Naive thymus-derived CD4-positive, alpha-beta T cell (primary cell): ENCODE measurements around the gene BLOC1S2. TPM values are rescaled to one million over a fixed set of nuclear protein-coding genes. Genes with fewer than 3 reads are reported as not detected.
"Not testable (repeated sequence)": the region's sequence is repeated elsewhere in the genome, so short reads cannot be mapped to it uniquely, and the experiment has no call there.

Source experiments
- ATAC-seq: fragments of 150-1000 bp; cut with Tn5 transposase; 2 replicates; pipeline ENCODE4 v1.10.0; 2021; ENCODE audit warnings: mild to moderate bottlenecking, moderate library complexity
- CTCF ChIA-PET: fragments of 350-600 bp; sonication (Branson Sonifier 250); formaldehyde crosslinking; loops from one replicate; lab custom pipeline; 2021; ENCODE audit warnings: antibody characterized with exemption; lab: Charles Lee
- POLR2A ChIA-PET: fragments of 350-600 bp; sonication (Branson Sonifier 250); formaldehyde crosslinking; loops from one replicate; lab custom pipeline; 2021; ENCODE audit warnings: antibody characterized with exemption, inconsistent platforms; lab: Charles Lee
- DNase-seq, 9 donors: peaks; one replicate each; pipeline versions ENCODE4 v3.0.0 to v3.0.0-alpha.2; 2020 to 2022; ENCODE audit warnings: mixed read lengths in 1 of 9
- H3K27ac ChIP-seq: one replicate; pipeline ENCODE4 v1.7.0; 2013; ENCODE audit warnings: mild to moderate bottlenecking, low read depth, low read length, moderate library complexity
- H3K27me3 ChIP-seq, 2 donors: one replicate each; pipeline ENCODE4 v1.7.0; 2013; ENCODE audit warnings: low read length in 2 of 2, mild to moderate bottlenecking in 2 of 2, moderate library complexity in 2 of 2; ENCODE audit not compliant: control insufficient read depth in 2 of 2, insufficient read depth in 2 of 2
- H3K36me3 ChIP-seq, 3 experiments: 1 replicate in 2 of 3; 2 replicates in 1 of 3; pipeline ENCODE4 v1.7.0; 2013; ENCODE audit warnings: low read length in 3 of 3, mild to moderate bottlenecking in 3 of 3, moderate library complexity in 1 of 3; ENCODE audit not compliant: insufficient read depth in 3 of 3, control insufficient read depth in 2 of 3
- H3K4me1 ChIP-seq, 2 donors: one replicate each; pipeline ENCODE4 v1.7.0; 2013; ENCODE audit warnings: low read length in 2 of 2, mild to moderate bottlenecking in 2 of 2, moderate library complexity in 1 of 2; ENCODE audit not compliant: control insufficient read depth in 2 of 2, insufficient read depth in 2 of 2
- H3K4me3 ChIP-seq: 2 replicates; pipeline ENCODE4 v1.7.0; 2013; ENCODE audit warnings: mild to moderate bottlenecking, low read length
- H3K9me3 ChIP-seq, 3 experiments: 1 replicate in 2 of 3; 2 replicates in 1 of 3; pipeline ENCODE4 v1.7.0; 2013; ENCODE audit warnings: low read length in 3 of 3; ENCODE audit not compliant: control insufficient read depth in 2 of 3
- H3K27ac Mint-ChIP-seq, 9 donors: one replicate each; pipeline ENCODE4 v1.8.0; 2020 to 2022; ENCODE audit warnings: mixed read lengths in 9 of 9, mild to moderate bottlenecking in 8 of 9, moderate library complexity in 5 of 9, inconsistent platforms in 2 of 9
- H3K27me3 Mint-ChIP-seq, 5 donors: one replicate each; pipeline ENCODE4 v1.8.0; 2021 to 2022; ENCODE audit warnings: mixed read lengths in 5 of 5, mild to moderate bottlenecking in 1 of 5
- H3K36me3 Mint-ChIP-seq, 5 donors: one replicate each; pipeline ENCODE4 v1.8.0; 2020 to 2022; ENCODE audit warnings: mixed read lengths in 5 of 5, mild to moderate bottlenecking in 3 of 5, inconsistent platforms in 1 of 5
- H3K4me1 Mint-ChIP-seq, 7 donors: one replicate each; pipeline ENCODE4 v1.8.0; 2020 to 2022; ENCODE audit warnings: mixed read lengths in 7 of 7, mild to moderate bottlenecking in 3 of 7, inconsistent platforms in 1 of 7
- H3K4me3 Mint-ChIP-seq, 10 donors: one replicate each; pipeline ENCODE4 v1.8.0; 2020 to 2022; ENCODE audit warnings: mild to moderate bottlenecking in 10 of 10, mixed read lengths in 10 of 10, moderate library complexity in 6 of 10, inconsistent platforms in 2 of 10
- H3K9me3 Mint-ChIP-seq, 11 donors: one replicate each; pipeline ENCODE4 v1.8.0; 2020 to 2022; ENCODE audit warnings: mixed read lengths in 11 of 11, mild to moderate bottlenecking in 4 of 11, inconsistent platforms in 1 of 11, moderate library complexity in 1 of 11
- intact Hi-C, 2 donors: fragments of 100-400 bp; cut with micrococcal nuclease; formaldehyde crosslinking; loops; one replicate each; pipeline ENCODE4 v1.15.1; 2023
- polyA plus RNA-seq, 2 donors: library from polyadenylated mRNA; unstranded; fragments of 300-500 nt; fragmentation: Illumina TruSeq; gene quantifications; one replicate each; pipeline ENCODE4 v1.2.3, GENCODE V29; 2021
- total RNA-seq, 6 experiments: library from RNA in 5 of 6; stranded (reverse) in 5 of 6; gene quantifications; 1 replicate in 5 of 6; 2 replicates in 1 of 6; pipeline ENCODE4 v1.2.3 and lab custom pipeline; 2021 to 2026

The BLOC1S2 gene
- total and polyA plus RNA-seq, 7 experiments from 2014 or later = 31.5 to 63.4 (median 39.9) TPM

DNA sequence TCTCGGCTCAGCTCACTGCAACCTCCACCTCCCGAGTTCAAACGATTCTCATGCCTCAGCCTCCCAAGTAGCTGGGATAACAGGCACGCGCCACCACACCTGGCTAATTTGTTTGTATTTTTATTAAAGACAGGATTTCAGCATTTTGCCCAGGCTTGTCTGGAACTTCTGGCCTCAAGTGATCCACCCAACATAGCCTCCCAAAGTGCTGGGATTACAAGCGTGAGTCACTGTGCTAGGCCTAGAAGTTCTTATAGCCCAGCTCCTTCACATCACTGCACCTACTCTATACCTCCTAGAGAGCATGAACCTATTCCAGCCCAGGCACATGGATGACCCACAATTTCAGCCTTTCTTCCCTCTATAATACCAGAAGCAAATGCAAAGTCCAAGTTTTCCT is 1.3 kb upstream of the BLOC1S2 start:
- CTCF ChIA-PET = interaction anchor here (0.9 kb wide), 1 partner anchor 200 kb away, joined by 3 read pairs; no protein-coding TSS in a partner anchor
- H3K27me3 ChIP-seq = no peaks in the 10 kb centered on the region
- Mint-ChIP-seq H3K27me3 (peaks cover 0 to 12% (median 2%) of the 10 kb centered on the region in 5 donors), H3K36me3 (peaks cover 0 to 10% (median 5%) of the 10 kb centered on the region in 5 donors), H3K4me3 (peak overlapping the region in 9 of 10 donors; percentile 18 to 100 (median 100)), H3K9me3 (peaks cover 0 to 6% (median 0%) of the 10 kb centered on the region in 11 donors), H3K27ac (peak overlapping the region in 7 of 9 donors; percentile 18 to 99 (median 98)), H3K4me1 (peaks cover 14 to 32% (median 28%) of the 10 kb centered on the region in 7 donors)
- peaks cover 5 to 17% of the 10 kb centered on the region in 2 donors for H3K4me1 ChIP-seq
- DNase-seq (no peak), ATAC-seq (no peak)
- H3K9me3 ChIP-seq = no peaks in the 10 kb centered on the region
- H3K27ac ChIP-seq = no peak overlapping the region
- H3K4me3 ChIP-seq = no peak overlapping the region
- peaks cover 0 to 4% (median 0%) of the 10 kb centered on the region in 3 experiments for H3K36me3 ChIP-seq
- POLR2A ChIA-PET = interaction anchor here (1.5 kb wide), 1 partner anchor 21 kb away, joined by 4 read pairs; the partner anchor contains the start of gene CWF19L1
- intact Hi-C loops = loop anchor here (2.0 to 10.0 kb wide), 5 partner anchors 59 to 627 kb away; partner anchors contain the start of genes HIF1AN (in 1 of the 2), SCD (in 1 of the 2) and SLF2 (in 1 of the 2)

DNA sequence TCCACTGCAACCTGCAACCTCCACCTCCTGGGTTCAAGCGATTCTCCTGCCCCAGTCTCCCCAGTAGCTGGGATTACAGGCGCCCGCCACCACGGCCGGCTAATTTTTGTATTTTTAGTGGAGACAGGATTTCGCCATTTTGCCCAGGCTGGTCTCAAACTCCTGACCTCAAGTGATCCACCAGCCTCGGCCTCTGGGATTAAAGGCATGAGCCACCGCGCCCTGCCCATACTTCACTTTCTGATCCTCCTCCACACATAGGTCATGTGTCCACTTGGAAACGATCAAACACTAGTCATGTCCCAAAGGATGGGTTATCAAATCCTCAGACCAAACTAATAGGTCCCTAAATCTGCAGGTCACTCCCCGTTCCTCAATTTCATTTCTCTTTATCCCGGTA is 1.2 kb downstream of the BLOC1S2 start:
- Mint-ChIP-seq H3K27ac (peak overlapping the region; percentile 94 to 100 (median 99)), H3K4me1 (peaks cover 14 to 36% (median 31%) of the 10 kb centered on the region in 7 donors), H3K4me3 (peak overlapping the region; percentile 95 to 100 (median 100)), H3K36me3 (peaks cover 0 to 13% (median 9%) of the 10 kb centered on the region in 5 donors)
- CTCF ChIA-PET = interaction anchor here (0.7 kb wide), 1 partner anchor 14 kb away, joined by 3 read pairs; no protein-coding TSS in a partner anchor
- H3K27me3 Mint-ChIP-seq, H3K27me3 ChIP-seq, ATAC-seq, H3K9me3 Mint-ChIP-seq, H3K9me3 ChIP-seq, DNase-seq: not testable (repeated sequence)
- POLR2A ChIA-PET = interaction anchor here (0.6 to 1.0 kb wide), 4 partner anchors 17 to 249 kb away, joined by 3 to 6 read pairs (median 5); no protein-coding TSS in a partner anchor
- intact Hi-C loops = loop anchor here (5.0 to 10.0 kb wide), 2 partner anchors 252 to 629 kb away; partner anchors contain the start of genes HIF1AN (in 1 of the 2) and SLF2 (in 1 of the 2)
- H3K4me1 ChIP-seq = peaks cover 10 to 17% of the 10 kb centered on the region in 2 donors
- H3K36me3 ChIP-seq = peaks cover 0 to 16% (median 7%) of the 10 kb centered on the region in 3 experiments
- peak overlapping the region; percentile 86 for H3K27ac ChIP-seq
- peak overlapping the region; percentile 99 for H3K4me3 ChIP-seq

- Mint-ChIP-seq H3K4me3 (no peak overlapping the region), H3K36me3 (peaks cover 0 to 24% (median 13%) of the 10 kb centered on the region in 5 donors), H3K4me1 (peaks cover 14 to 36% (median 31%) of the 10 kb centered on the region in 7 donors), H3K27ac (no peak overlapping the region), H3K27me3 (no peaks in the 10 kb centered on the region), H3K9me3 (peaks cover 0 to 6% (median 0%) of the 10 kb centered on the region in 11 donors)
- Histone ChIP-seq H3K4me1 (peaks cover 10 to 17% of the 10 kb centered on the region in 2 donors), H3K27ac (no peak overlapping the region), H3K9me3 (no peaks in the 10 kb centered on the region), H3K36me3 (peaks cover 0 to 33% (median 21%) of the 10 kb centered on the region in 3 experiments), H3K4me3 (no peak overlapping the region), H3K27me3 (no peaks in the 10 kb centered on the region)
- ATAC-seq (no peak), DNase-seq (no peak)
- CTCF ChIA-PET = interaction anchor here (0.5 to 0.6 kb wide), 2 partner anchors 27 to 54 kb away, joined by 5 to 6 read pairs; no protein-coding TSS in a partner anchor
- POLR2A ChIA-PET = no interaction called here
- intact Hi-C loops = loop anchor here in 1 of 2 donors (10.0 kb wide), 1 partner anchor 632 kb away; the partner anchor contains the start of gene SLF2
Measured at GRCh38 chr10:100282907-100283306, 3.6 kb downstream of the BLOC1S2 start.

- intact Hi-C loops, H3K27me3 ChIP-seq, H3K27me3 Mint-ChIP-seq, H3K9me3 ChIP-seq, H3K4me3 ChIP-seq, H3K27ac ChIP-seq, H3K4me3 Mint-ChIP-seq, POLR2A ChIA-PET, ATAC-seq, DNase-seq, CTCF ChIA-PET, H3K4me1 ChIP-seq, H3K4me1 Mint-ChIP-seq, H3K27ac Mint-ChIP-seq, H3K9me3 Mint-ChIP-seq: not testable (repeated sequence)
- peaks cover 0 to 21% (median 13%) of the 10 kb centered on the region in 5 donors for H3K36me3 Mint-ChIP-seq
- H3K36me3 ChIP-seq = peaks cover 0 to 32% (median 21%) of the 10 kb centered on the region in 3 experiments
Measured at GRCh38 chr10:100276971-100277370, 9.5 kb downstream of the BLOC1S2 start.

- POLR2A ChIA-PET = interaction anchor here (1.3 kb wide), 1 partner anchor 20 kb away, joined by 4 read pairs; no protein-coding TSS in a partner anchor
Measured at GRCh38 chr10:100267239-100268104, 19.0 kb downstream of the BLOC1S2 start, which contains the start of gene CWF19L1. TSS of gene CWF19L1 (minus strand) at chr10:100267638. CDS start at chr10:100267593, 45 bp downstream.

More at GRCh38 chr10:100267239-100268104, 19.0 kb downstream of the BLOC1S2 start, which contains the start of gene CWF19L1:
- CTCF ChIA-PET = no interaction called here
- Histone ChIP-seq H3K4me1 (peaks cover 12 to 21% of the 10 kb centered on the region in 2 donors), H3K27ac (peak within 1 kb of the TSS; percentile 96), H3K36me3 (peaks cover 0 to 6% (median 0%) of the 10 kb centered on the region in 3 experiments), H3K27me3 (no peaks in the 10 kb centered on the region), H3K4me3 (peak within 1 kb of the TSS; percentile 93), H3K9me3 (no peaks in the 10 kb centered on the region)
- peaks cover 0 to 3% (median 2%) of the 10 kb centered on the region in 5 donors for H3K36me3 Mint-ChIP-seq
- DNase-seq (peak; percentile 39 to 74 (median 64)), ATAC-seq (peak; percentile 91)
- peak within 1 kb of the TSS; percentile 89 to 100 (median 100) for H3K4me3 Mint-ChIP-seq
- H3K9me3 Mint-ChIP-seq = peaks cover 0 to 2% (median 0%) of the 10 kb centered on the region in 11 donors
- intact Hi-C loops = loop anchor here (1.0 to 5.0 kb wide), 6 partner anchors 19 to 535 kb away; partner anchors contain the start of genes BLOC1S2 (in 2 of the 2), CHUK (in 2 of the 2), ERLIN1 (in 2 of the 2) and COX15 (in 1 of the 2)
- peak within 1 kb of the TSS; percentile 95 to 100 (median 99) for H3K27ac Mint-ChIP-seq
- no peaks in the 10 kb centered on the region for H3K27me3 Mint-ChIP-seq
- peaks cover 17 to 40% (median 27%) of the 10 kb centered on the region in 7 donors for H3K4me1 Mint-ChIP-seq
